Measurements from ENCODE around the gene FBXL22.
"Not testable (repeated sequence)": the region's sequence is repeated elsewhere in the genome, so short reads cannot be mapped to it uniquely, and the experiment has no call there.

The FBXL22 gene

DNA sequence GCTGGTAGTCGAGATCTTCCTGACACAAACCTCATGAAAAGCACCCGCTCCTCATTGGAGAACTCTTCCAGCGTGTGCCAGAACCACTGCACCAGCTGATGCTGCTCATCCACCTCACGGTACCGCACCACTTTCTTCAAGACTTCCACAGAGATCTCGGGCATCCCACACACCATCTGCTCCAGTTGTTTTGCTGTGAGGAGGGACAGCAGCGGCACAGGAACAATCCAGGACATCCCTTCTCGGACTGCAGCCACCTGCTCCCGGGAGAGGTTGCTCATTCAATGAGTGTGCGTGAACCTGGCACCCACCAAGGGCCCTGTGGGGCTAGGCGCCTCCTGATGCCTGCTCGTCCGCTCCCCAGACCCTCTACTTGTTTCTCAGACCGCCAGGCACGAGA is 15.1 kb downstream of the FBXL22 start:
- DNase-seq (no peak), ATAC-seq (no peak)

DNA sequence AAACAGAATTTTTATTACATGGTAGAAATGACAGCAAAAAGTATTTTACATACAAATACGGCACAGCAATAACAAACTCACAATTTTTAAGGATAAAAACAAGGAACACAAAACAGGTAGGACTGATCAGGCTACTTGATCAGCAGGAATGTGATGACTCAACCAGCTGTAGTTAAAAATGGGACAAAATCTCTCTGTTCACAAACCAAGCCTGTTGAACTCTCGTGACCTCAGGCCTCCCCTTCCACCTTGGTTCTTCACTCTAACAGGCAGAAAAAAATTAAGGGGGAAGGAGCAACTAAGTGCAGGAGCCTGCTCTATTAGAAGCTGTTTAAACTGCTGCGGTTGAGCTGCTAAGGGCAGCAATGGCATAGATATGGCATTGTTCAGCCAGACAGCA is 18.7 kb downstream of the FBXL22 start:
- DNase-seq (no peak), ATAC-seq (no peak)

DNA sequence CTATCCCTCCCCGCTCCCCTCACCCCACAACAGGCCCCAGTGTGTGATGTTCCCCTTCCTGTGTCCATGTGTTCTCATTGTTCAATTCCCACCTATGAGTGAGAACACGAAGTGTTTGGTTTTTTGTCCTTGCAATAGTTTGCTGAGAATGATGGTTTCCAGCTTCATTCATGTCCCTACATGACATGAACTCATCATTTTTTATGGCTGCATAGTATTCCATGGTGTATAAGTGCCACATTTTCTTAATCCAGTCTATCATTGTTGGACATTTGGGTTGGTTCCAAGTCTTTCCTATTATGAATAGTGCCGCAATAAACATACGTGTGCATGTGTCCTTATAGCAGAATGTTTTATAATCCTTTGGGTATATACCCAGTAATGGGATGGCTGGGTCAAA is 20.0 kb downstream of the FBXL22 start:
- not testable (repeated sequence) for ATAC-seq, DNase-seq

DNA sequence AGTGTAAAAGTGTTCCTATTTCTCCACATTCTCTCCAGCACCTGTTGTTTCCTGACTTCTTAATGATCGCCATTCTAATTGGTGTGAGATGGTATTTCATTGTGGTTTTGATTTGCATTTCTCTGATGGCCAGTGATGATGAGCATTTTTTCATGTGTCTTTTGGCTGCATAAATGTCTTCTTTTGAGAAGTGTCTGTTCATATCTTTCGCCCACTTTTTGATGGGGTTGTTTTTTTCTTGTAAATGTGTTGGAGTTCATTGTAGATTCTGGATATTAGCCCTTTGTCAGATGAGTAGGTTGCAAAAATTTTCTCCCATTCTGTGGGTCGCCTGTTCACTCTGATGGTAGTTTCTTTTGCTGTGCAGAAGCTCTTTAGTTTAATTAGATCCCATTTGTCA is 20.4 kb downstream of the FBXL22 start:
- DNase-seq, ATAC-seq: not testable (repeated sequence)

DNA sequence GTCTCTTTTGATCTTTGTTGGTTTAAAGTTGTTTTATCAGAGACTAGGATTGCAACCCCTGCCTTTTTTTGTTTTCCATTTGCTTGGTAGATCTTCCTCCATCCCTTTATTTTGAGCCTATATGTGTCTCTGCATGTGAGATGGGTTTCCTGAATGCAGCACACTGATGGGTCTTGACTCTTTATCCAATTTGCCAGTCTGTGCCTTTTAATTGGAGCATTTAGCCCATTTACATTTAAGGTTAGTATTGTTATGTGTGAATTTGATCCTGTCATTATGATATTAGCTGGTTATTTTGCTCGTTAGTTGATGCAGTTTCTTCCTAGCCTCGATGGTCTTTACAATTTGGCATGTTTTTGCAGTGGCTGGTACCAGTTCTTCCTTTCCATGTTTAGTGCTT is 23.6 kb downstream of the FBXL22 start:
- not testable (repeated sequence) for ATAC-seq, DNase-seq

DNA sequence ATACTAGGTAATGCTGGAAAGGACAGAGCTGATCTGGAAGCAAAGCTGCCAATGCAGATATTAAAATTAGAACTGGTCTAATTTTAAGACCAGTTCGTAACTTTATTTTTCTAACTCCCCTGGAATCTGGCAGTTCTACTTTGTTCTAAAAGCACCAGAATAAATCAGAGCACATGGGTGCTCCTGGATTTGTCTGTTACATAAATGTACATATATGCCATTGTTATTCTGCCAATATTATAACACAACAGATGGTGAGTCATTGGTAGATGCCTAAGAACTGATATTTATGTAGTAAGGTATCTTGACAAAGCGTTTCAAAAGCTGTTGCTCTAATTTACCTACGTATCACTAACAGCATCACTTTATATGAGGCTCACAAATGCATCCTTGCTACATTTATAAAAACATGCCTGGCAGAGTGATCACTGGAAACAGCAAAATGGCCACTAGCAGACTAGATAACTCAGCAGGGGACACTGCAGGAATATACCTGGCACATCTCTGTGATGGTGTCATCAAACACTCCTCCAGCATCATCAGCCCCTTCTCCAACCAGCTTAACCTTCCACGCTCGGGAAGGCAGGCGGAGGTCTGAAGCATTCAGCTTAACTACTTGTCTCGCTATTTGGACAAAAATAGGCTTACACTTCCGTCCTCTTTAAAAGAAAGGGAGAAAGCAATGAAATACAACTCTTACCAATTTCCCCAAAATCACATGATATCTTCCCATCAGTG is 26.2 kb downstream of the FBXL22 start:
- ATAC-seq (no peak), DNase-seq (no peak)

DNA sequence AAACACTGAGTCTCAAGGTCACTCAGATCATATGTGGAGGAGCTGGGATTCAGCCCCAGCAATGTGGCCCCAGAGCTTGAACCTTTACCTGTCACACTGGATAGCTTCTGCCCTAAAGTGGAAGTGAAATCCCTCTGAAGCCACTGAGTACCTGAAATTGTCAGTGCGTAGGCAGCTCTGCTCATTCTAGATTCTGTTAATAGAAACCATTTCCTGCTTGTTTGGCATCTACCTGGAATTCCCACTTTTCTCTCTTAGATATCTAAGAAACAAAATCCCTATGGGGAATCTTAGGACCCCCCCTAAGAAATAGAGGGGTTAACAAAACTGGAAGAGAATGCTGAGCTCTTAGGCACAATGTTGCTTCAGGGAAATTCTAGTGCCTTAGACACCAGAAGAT is 29.8 kb downstream of the FBXL22 start:
- no peak for DNase-seq
- no peak for ATAC-seq

DNA sequence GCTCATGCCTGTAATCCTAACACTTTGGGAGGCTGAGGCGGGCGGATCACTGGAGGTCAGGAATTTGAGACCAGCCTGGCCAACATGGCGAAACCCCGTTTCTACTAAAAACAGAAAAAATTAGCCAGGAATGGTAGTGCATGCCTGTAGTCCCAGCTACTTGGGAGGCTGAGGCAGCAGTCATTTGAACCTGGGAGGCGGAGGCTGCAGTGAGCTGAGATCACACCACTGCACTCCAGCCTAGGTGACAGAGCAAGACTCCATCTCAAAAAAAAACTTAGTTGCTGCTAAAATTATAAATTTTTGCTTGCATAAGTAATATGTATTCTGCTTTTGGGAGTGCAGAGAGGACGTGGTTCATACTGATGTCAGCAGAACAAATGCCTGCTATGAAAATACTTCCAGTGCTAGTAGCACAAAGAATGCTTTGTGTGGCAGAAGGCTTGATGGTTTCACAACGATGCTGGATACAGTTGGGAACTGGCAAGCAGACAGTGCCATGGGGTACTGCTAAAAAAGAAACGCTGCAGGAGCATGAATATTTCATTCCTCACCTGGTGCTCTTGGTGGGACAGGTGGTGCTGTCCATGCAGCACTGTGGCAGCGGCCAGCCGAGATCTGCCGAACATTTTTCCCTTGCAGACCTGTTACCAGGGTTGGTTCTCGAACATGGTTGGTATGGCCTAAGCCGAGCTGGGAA is 31.1 kb downstream of the FBXL22 start:
- DNase-seq: no peak
- no peak for ATAC-seq

DNA sequence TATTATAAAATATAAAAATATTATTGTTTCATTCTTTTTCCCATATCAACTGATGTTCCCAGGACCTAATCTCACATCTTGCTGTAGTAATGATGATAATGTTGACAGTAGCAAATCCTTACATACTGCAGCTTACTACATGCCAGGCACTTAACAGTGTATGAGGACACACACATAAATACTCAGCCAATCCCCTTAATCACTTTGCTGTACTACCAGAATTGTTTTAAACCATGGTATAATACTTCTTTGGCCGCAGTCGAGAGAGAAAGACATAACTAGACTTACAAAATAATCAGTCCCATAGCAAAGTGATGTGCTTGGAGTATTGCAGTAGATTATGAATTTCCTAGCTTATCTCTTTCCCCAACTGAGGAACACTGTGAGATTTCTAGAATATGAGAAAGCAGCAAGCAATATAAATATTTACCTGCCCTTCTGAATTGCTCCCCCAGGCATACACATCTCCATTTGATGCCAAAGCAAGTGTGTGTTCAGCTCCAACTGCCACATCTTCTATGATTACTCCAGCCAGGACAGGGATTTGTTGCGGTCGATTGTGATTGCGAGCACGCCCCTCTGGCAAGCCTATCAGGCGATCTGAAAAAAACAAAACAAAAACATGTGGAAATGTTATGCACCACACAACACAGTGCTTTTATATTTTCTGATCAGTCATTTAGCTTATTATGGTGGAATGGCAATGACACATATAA is 33.0 kb downstream of the FBXL22 start:
- no peak for ATAC-seq
- no peak for DNase-seq

DNA sequence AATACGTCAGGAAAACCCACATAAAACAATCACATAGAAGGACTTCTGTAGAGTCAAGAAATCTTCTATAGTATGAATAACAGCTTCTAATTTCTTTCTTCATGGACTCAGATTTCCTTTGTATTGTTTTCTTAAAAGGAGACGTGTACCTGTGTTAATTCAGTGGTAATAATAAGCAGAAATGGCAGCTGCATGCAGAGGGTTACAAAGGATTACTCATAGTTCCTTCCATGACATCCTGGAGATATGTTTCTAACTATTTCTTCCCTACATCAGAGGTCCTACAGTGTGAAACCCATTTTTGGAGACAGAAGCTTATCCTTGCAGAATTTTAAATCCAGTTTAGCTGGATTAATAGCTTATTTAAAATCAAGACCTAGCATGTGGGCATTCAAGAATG is 36.1 kb downstream of the FBXL22 start:
- ATAC-seq (no peak), DNase-seq (no peak)

DNA sequence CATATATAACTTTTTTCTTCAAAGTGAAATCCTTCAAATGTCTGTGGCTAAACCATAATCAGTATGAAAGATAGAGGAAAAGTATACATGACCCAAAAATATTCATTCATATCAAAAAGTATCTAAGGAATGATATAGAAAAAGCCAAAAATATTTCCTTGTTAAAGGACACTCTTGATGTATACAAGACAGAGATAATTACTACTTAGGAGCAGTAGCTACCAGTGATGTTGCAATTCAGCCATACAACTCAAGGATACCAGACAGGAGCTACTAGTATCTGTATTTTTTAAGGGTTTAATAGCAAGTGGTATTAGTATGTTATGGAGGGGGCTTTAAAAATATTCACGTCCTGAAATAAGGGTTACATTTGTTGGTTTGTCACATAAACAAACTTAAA is 37.0 kb downstream of the FBXL22 start:
- no peak for ATAC-seq
- DNase-seq: no peak

DNA sequence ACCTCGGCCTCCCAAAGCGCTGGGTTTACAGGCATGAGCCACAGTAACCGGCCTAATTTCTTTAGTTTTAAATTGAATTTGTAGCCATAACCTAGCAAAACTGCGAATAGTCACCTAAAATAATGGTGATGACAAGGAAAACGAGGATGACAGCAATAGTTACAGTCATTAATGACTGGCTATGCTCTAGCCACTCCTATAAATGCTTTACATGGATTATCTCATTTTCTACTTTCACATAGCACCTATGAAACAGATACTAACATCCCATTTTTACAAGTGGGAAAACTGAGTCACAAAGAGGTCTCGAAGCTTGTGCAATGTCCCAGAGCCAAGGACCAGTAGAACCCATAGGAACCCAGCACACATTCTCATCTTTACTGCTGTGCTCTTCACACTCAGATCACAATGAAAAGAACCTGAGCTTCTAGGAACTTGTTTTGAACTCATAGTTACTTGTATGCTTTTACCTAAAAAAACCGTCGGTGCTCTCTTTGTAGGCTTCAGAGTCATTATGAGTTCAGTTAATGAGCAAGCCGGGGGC is 39.4 kb downstream of the FBXL22 start:
- no peak for DNase-seq
- peak; percentile 14 for ATAC-seq

DNA sequence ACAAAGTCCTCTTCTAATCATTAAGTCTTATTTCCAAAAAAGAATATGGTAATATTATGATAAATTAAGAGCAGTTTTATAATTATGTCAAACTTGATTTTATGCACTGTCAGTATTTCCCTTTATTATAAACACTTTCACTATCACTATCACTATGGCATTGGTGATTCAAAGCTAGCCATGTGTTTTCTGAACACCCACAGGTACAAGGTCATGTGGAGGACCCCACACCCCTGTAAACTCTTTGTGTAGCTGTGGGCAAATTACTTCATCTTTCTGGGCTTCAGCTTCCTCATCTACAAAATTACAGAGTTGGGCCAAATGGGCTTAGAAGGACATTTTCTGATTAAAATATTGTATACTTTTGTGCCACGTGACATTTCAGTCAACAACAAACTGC is 41.7 kb downstream of the FBXL22 start:
- ATAC-seq: peak; percentile 82

DNA sequence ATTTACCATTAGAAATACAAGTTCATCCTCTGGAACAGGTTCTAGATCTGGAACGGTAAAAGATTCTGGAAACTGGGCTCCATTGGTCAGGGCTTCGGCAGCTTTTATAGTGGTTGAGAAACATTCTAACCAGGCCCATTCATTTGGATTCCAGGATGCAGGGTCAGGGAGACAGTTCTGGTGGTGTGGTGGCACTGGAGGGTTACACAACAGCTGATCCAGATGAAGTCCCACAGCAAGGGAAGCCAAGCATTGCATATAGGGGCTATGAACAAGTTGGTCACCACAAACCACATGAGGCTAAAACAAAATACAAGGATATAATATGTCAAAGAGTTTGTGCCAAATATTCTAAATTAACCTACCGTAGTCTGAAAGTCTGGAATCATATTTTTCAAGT is 43.0 kb downstream of the FBXL22 start:
- no peak for DNase-seq
- ATAC-seq: no peak

More for the DNA sequence above, 41.7 kb downstream of the FBXL22 start:
- DNase-seq: no peak
